SJSA1 (cell line): Measurements from ENCODE around the gene SORCS3. TPM values are rescaled to one million over a fixed set of nuclear protein-coding genes. Genes with fewer than 3 reads are reported as not detected.

ENCODE experiments used
- DNase-seq, 2 experiments: peaks; one replicate each; pipeline ENCODE4 v3.0.0-alpha.2; 2015 to 2020; ENCODE audit warnings: low spot score in 2 of 2, low read depth in 1 of 2
- H3K27ac ChIP-seq: fragments of 250-450 bp; sonication (Bioruptor Pico); 2 replicates; pipeline ENCODE4 v1.5.1; 2020; ENCODE audit warnings: mild to moderate bottlenecking, moderate library complexity
- H3K27me3 ChIP-seq: fragments of 250-450 bp; sonication (Bioruptor Pico); replicated peaks from 2 replicates; pipeline ENCODE4 v1.5.1; 2020; ENCODE audit warnings: mild to moderate bottlenecking, moderate library complexity
- H3K36me3 ChIP-seq: fragments of 250-450 bp; sonication (Bioruptor Pico); 2 replicates; pipeline ENCODE4 v1.5.1; 2020; ENCODE audit warnings: mild to moderate bottlenecking
- H3K4me1 ChIP-seq: fragments of 250-450 bp; sonication (Bioruptor Pico); replicated peaks from 2 replicates; pipeline ENCODE4 v1.6.1; 2021; ENCODE audit warnings: mild to moderate bottlenecking
- H3K4me3 ChIP-seq: fragments of 250-450 bp; sonication (Bioruptor Pico); 2 replicates; pipeline ENCODE4 v1.5.1; 2020; ENCODE audit warnings: mild to moderate bottlenecking
- H3K9me3 ChIP-seq: fragments of 250-450 bp; sonication (Bioruptor Pico); replicated peaks from 2 replicates; pipeline ENCODE4 v1.5.1; 2020; ENCODE audit warnings: mild to moderate bottlenecking
- total RNA-seq: library from RNA; depleted of rRNA; stranded (reverse); fragments of >200 nt; shearing (Covaris generic); gene quantifications from 2 replicates; pipeline ENCODE4 v1.2.3, GENCODE V29; 2014

Gene SORCS3
- total RNA-seq, 1 experiment from 2014 or later = not detected

DNA sequence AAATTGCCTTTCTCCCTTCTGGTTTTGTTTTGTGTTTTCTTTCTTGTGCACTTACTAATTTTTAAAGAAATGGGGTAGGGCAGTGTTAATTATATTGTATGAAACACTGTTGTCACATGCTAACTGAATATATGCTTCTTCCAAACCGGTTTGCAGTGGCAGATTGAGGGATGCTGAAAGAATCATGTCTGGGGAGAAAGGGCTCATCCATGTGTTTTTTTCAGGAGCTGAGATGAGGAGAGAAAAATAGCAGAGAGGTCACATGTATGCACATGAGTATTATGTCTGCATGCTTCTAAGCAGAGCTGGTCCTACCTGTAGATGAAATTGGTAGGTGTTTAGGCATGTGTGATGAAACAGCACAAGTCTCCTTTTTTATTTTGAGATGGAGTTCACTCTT lies 17.0 kb downstream of the SORCS3 start:
- no peaks in the 10 kb centered on the region for H3K36me3 ChIP-seq
- H3K4me3 ChIP-seq = no peak overlapping the region
- DNase-seq = no peak
- H3K9me3 ChIP-seq = no peaks in the 10 kb centered on the region
- no peaks in the 10 kb centered on the region for H3K27me3 ChIP-seq
- no peaks in the 10 kb centered on the region for H3K4me1 ChIP-seq
- H3K27ac ChIP-seq = no peak overlapping the region

DNA sequence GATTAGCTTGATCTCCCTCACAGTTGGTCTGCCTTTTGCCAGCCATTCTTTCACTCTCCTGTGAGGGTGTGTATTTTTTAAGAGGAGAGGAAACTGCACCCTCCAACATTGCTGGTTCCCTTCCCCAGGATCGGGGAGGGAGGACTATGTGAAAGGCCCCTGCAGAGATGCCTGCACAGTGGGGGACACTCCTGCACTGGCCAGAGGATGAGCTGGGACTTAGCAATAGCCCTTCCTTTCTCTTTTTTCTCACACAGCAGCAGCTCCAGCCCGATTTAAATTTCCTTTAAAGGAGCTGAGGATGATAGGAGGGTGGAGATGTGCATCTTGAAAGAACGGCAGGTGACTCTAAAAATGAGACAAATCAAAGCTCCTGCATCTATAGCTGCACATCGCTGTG lies 18.7 kb downstream of the SORCS3 start:
- DNase-seq = no peak

DNA sequence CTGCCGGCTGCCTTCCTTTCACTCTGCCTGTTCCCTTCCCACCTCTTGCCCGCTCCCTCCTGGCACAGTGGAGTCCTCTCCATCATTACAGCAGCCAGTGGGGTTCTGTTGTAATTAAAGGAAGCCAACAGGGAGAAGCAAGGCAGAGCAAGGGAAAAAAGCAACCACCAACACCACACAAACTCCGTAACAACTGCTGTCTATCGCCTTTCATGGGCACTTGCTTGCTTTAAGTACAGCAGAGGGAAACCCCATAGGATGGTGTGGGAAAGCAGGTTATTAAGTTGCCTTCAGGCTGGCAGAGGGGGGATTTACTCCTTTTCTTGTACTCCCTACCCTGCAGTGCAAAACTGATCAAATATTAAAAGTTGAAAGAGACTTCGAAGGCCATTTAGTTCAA lies 22.0 kb downstream of the SORCS3 start:
- no peaks in the 10 kb centered on the region for H3K9me3 ChIP-seq
- H3K4me1 ChIP-seq = no peaks in the 10 kb centered on the region
- no peak overlapping the region for H3K27ac ChIP-seq
- no peaks in the 10 kb centered on the region for H3K27me3 ChIP-seq
- H3K4me3 ChIP-seq = no peak overlapping the region
- DNase-seq = no peak
- H3K36me3 ChIP-seq = no peaks in the 10 kb centered on the region

More for the DNA sequence above, 18.7 kb downstream of the SORCS3 start:
- no peaks in the 10 kb centered on the region for H3K9me3 ChIP-seq
- no peaks in the 10 kb centered on the region for H3K27me3 ChIP-seq
- H3K4me3 ChIP-seq = no peak overlapping the region
- no peaks in the 10 kb centered on the region for H3K4me1 ChIP-seq
- H3K27ac ChIP-seq = no peak overlapping the region
- H3K36me3 ChIP-seq = no peaks in the 10 kb centered on the region

DNA sequence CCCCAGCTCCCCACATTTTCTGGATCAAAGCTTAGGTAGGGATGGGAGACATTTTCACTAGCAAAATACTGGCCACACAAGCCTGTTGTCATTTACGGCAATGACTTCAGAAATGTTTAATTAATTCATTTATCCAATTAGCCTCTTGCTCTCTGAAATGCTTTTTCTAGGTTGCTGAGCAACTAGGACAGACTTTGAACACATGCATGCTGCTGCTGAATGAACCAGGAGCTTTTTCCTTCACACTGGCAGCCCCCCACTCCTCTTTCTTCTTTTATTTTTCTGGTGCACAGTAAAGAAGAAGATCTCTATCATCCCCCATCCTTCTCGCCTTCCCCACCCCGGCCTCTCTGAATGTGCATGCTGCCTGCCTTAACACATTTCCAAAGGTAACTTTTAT lies 22.5 kb downstream of the SORCS3 start:
- H3K4me1 ChIP-seq = no peaks in the 10 kb centered on the region
- H3K4me3 ChIP-seq = no peak overlapping the region
- H3K27me3 ChIP-seq = no peaks in the 10 kb centered on the region

DNA sequence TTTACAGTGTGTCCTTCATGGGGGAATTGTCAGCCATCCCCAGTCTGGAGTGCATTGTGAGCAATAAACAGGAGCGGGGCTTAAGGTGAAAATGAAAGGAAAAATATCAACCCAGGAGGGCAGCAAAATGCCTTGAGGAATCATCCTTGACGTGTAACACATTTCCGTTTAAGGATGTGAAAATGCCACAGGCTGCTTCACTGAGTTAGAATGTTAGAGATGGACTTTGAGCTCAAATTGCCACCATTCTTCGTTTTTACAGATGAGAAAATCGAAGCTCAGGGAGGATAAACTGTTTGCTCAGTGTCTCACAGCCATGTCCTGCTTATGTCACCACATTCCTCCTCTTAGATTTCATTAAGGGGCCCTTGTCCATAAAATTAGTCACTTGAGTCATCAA lies 23.1 kb downstream of the SORCS3 start:
- DNase-seq = no peak
- Histone ChIP-seq H3K27ac (no peak overlapping the region), H3K36me3 (no peaks in the 10 kb centered on the region), H3K9me3 (no peaks in the 10 kb centered on the region), H3K4me3 (no peak overlapping the region), H3K27me3 (no peaks in the 10 kb centered on the region), H3K4me1 (no peaks in the 10 kb centered on the region)

More for the DNA sequence above, 22.5 kb downstream of the SORCS3 start:
- Histone ChIP-seq H3K9me3 (no peaks in the 10 kb centered on the region), H3K36me3 (no peaks in the 10 kb centered on the region), H3K27ac (no peak overlapping the region)
- no peak for DNase-seq

DNA sequence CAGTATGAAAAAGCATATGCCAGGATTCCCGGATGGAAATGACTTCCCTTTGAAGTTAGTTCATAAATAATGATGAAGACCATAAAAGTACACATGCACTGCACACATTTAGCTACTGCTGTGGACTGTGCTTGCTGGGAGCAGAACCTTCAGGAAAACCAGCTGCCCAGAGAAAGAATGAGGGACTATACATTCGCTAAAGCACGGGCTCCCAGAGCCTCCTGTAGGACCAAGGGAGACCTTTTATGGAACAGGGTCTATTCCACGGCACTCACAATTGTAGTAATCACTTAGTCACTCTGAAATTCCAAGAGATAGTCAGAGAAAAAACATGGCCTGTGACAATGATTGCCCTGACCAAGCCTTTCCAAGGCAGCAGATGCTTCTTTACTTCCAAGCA lies 24.1 kb downstream of the SORCS3 start:
- Histone ChIP-seq H3K4me3 (no peak overlapping the region), H3K4me1 (no peaks in the 10 kb centered on the region), H3K9me3 (no peaks in the 10 kb centered on the region), H3K27me3 (no peaks in the 10 kb centered on the region), H3K27ac (no peak overlapping the region), H3K36me3 (no peaks in the 10 kb centered on the region)
- DNase-seq = no peak

DNA sequence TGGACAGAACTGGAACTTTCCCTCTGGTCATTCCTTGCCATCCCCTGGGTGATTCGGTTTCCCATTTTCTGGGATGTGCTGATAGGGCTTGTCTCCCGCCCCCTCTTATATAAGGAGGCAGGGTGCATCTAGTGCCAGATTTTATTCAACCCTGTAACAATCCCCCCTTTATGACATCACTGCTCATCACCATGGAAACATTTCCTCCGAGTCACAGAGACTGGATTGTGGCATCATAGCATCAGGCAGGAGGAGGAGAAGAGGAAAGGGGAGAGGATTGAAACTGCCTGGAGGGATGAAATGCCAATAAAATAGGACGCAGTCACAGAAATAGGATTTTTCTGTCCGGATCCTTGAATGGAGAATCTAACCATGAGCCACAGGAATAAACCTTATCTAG lies 25.0 kb downstream of the SORCS3 start:
- Histone ChIP-seq H3K4me3 (no peak overlapping the region), H3K4me1 (no peaks in the 10 kb centered on the region)

DNA sequence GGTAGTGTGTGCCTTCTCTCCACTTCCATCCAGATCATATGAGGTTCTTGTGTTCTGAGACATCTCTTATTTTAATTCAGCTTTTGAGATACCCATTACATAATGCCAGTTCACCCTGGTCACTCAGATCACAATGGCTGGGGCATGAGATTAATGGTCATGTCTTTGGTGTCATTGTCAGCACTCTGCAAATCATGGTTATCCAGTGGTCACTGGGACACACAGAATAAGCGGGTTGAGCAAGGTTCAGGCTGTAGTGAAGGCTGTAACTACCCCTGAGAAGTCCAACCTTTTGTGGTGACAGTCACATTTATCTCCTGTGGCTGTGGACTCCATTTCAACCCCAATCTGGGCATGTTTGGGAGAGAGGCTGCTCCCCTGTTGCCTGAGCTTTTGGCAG lies 35.8 kb downstream of the SORCS3 start:
- DNase-seq = no peak
- no peaks in the 10 kb centered on the region for H3K4me1 ChIP-seq
- no peaks in the 10 kb centered on the region for H3K27me3 ChIP-seq
- H3K36me3 ChIP-seq = no peaks in the 10 kb centered on the region
- H3K27ac ChIP-seq = no peak overlapping the region
- H3K9me3 ChIP-seq = no peaks in the 10 kb centered on the region
- H3K4me3 ChIP-seq = no peak overlapping the region

More for the DNA sequence above, 25.0 kb downstream of the SORCS3 start:
- Histone ChIP-seq H3K36me3 (no peaks in the 10 kb centered on the region), H3K27ac (no peak overlapping the region), H3K27me3 (no peaks in the 10 kb centered on the region), H3K9me3 (no peaks in the 10 kb centered on the region)
- DNase-seq = no peak

DNA sequence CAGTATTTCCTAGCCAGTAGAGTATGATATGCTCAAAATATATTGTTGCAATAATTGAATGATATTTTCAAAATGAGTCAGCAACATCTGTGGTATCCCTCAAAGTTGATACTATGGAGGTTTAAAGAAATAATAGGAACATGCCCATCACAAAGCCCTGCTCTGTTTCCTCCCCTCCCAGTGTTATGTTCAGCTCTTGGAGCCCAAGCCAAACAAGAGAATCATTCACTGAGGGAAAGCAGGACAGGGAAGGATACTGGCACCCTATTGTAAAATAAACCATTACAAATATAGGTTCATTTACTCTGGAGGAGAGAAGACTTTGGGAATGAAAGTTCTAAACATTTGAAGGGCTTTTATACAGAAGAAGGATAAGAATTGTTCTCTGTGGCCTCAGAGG lies 37.6 kb downstream of the SORCS3 start:
- H3K4me3 ChIP-seq = no peak overlapping the region
- H3K27ac ChIP-seq = no peak overlapping the region
- H3K9me3 ChIP-seq = no peaks in the 10 kb centered on the region
- no peaks in the 10 kb centered on the region for H3K27me3 ChIP-seq
- H3K36me3 ChIP-seq = no peaks in the 10 kb centered on the region
- no peak for DNase-seq
- H3K4me1 ChIP-seq = no peaks in the 10 kb centered on the region

DNA sequence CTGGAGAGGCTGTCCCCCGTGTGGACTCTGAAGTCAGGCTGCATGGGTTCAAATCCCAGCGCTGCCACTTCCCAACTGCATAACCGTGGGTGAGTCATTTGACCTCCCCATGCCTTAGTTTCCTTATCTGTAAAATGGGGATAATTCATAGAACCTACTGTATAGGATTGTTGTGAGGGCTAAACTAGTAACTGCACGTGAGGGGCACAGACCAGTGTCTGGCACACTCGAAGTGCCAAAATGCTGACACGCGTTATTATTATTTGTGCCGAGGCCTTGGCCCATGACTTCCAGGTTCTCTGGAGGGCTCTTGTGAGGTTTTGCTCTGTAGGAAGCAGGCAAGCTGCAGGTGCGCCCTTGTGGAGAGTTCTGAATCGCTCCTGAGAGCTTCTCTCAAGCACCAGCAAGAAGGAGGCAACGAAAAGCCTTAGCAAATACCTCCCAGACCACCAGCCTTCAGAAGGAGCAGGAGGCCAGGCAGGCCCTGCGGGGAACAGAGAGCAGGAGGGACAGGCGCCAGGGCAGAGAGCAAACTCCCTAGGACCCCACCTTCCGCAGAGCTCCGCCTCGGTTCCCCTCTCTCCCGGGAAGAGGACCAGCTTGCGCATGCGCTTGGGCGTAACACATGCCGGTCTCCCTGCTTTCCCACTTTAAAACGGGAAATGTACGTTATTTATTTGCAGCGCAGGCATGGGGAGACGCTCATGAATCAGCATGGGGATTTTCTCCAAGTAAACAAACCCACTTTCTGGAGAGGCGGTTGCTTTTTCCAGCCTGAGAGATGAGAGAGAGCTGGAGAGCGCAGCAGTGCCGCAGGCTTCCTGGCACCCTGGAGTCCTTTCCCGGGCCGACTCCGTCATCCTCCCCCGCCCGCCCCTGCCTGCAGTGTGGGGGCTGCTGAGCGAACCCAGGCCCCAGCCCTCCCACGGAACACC lies 39.6 kb downstream of the SORCS3 start:
- H3K36me3 ChIP-seq = no peaks in the 10 kb centered on the region
- H3K4me3 ChIP-seq = no peak overlapping the region
- peak in 1 of 2 experiments; percentile 6 for DNase-seq
- H3K27ac ChIP-seq = no peak overlapping the region
- H3K4me1 ChIP-seq = no peaks in the 10 kb centered on the region
- no peaks in the 10 kb centered on the region for H3K27me3 ChIP-seq
- H3K9me3 ChIP-seq = no peaks in the 10 kb centered on the region

DNA sequence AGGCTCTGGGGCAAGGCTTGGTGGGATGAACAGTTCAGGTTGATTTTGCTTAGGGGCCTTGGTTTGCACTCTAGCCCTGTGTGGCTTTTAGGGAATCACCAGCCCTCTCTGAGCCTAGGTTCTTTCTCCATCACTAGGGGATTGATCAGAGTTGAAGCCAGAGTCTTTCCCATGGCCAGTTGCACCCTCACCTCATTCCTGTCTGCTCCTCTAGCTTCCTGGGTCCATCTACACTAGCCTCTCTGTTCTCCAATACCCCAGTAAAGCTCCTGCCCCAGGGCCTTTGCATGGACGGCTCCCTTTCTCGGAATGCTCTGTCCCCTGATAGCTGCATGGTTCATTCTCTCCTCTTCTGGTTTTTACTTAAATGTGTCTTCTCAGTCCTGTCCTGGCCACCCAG lies 40.4 kb downstream of the SORCS3 start:
- H3K27ac ChIP-seq = no peak overlapping the region
- H3K9me3 ChIP-seq = no peaks in the 10 kb centered on the region
- DNase-seq = no peak
- no peak overlapping the region for H3K4me3 ChIP-seq
- no peaks in the 10 kb centered on the region for H3K27me3 ChIP-seq
- H3K4me1 ChIP-seq = no peaks in the 10 kb centered on the region
- H3K36me3 ChIP-seq = no peaks in the 10 kb centered on the region

DNA sequence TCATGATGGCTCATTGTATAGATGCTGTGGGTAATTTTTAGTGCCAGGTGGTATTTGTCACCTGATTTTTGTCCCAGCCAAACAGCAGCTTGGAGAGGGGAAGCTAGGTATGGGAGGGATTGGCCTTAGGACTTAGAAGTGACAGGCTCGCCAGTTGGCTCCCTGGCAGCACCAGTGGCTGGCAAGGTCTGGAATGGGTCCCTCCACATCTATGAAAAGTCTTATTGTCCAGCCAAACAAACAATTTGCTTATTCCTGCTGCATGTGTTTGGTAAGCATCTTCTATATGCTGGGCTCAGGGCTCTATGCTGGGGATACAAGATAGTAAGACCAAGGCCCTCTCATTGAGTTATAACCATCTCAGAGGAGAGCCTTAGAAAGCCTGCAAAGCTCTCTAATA lies 42.5 kb downstream of the SORCS3 start:
- no peak overlapping the region for H3K27ac ChIP-seq

DNA sequence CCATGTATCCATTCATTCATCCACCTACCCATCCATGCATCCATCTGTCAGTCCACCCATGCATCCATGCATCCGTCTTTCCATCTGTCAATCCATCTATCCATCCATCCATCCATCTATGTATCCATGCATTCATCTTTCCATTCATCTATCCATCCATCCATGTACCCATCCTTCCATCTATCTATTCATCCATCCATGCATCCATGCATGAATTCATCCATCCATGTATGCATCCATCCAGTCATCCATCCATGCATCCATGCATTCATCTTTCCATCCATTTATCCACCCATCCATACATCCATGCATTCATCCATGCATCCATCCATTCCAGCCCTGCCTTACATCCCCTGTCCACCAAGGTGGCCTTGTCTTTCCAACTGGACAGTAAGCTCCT lies 45.7 kb downstream of the SORCS3 start:
- Histone ChIP-seq H3K9me3 (no peaks in the 10 kb centered on the region), H3K4me3 (no peak overlapping the region), H3K36me3 (no peaks in the 10 kb centered on the region), H3K4me1 (no peaks in the 10 kb centered on the region), H3K27ac (no peak overlapping the region), H3K27me3 (no peaks in the 10 kb centered on the region)
- no peak for DNase-seq

More for the DNA sequence above, 42.5 kb downstream of the SORCS3 start:
- Histone ChIP-seq H3K27me3 (no peaks in the 10 kb centered on the region), H3K4me1 (no peaks in the 10 kb centered on the region), H3K9me3 (no peaks in the 10 kb centered on the region), H3K4me3 (no peak overlapping the region), H3K36me3 (no peaks in the 10 kb centered on the region)
- DNase-seq = no peak

DNA sequence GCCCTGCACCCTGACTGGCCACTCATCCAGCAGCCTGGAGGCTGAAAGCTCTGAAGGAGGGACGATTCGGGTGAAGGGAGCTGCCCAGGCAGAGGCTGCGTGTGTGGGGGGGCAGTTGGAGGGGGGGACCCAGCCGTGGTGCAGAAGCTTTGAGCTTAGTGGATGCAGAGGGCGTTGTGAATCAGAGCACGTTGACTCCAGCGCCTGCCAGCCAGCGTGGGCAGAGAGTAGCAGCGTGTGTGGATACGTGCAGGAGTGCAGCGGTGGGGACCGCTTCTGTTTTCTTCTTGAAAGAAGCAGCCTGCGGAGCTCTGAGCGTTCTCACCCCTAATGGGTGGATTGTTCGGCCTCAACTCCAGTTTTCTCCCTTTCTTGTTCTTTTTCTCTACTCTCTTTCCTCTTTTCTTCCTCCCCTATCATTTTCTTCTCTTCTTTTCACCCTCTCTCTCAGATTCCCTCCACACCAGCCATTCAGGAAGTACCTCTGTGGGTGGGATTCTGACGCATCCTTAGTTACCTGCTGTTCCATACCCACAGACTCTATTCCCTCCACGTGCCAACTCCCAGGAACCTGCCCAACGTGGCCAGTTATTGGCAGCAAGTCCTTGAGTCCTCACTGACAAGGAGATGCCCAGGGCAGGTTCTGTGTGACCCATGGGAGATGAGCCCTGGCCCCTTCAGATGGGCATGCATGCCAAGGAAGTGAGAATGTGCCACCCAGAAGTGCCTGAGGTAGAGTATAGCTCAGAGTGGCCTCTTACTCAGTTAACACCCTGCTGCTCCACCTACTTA lies 47.4 kb downstream of the SORCS3 start:
- H3K4me3 ChIP-seq = no peak overlapping the region
- no peaks in the 10 kb centered on the region for H3K27me3 ChIP-seq
- no peaks in the 10 kb centered on the region for H3K9me3 ChIP-seq
- no peaks in the 10 kb centered on the region for H3K36me3 ChIP-seq
- no peak for DNase-seq
- no peaks in the 10 kb centered on the region for H3K4me1 ChIP-seq
- H3K27ac ChIP-seq = no peak overlapping the region
